Spleen (tissue), 7 donors: ENCODE results near the gene LDLRAD2.

Experiments
- CTCF ChIP-seq, 11 experiments: fragments of 200-600 bp in 7 of 11; fragments of 450-650 bp in 4 of 11; sonication (generic) in 4 of 11; IDR thresholded peaks in 8 of 11; conservative IDR thresholded peaks in 3 of 11; 1 replicate in 7 of 11; 2 replicates in 4 of 11; pipeline versions ENCODE4 v1.4.0 to v1.8.0; 2016 to 2021; ENCODE audit warnings: antibody characterized with exemption in 11 of 11, inconsistent platforms in 4 of 11, mild to moderate bottlenecking in 1 of 11
- POLR2AphosphoS5 ChIP-seq, 3 donors: sonication (generic); formaldehyde crosslinking; IDR thresholded peaks; one replicate each; pipeline ENCODE4 v1.5.1; 2017; ENCODE audit warnings: antibody characterized with exemption in 3 of 3
- donor health status: DM: no; HTN: no; CAD: no; lungs with moderate emphysema.
- donor health status: DM: no; HTN: no; CAD: no.
- donor health status: DM: no; HTN: no; CAD: no.

- TF ChIP-seq POLR2AphosphoS5 (IDR thresholded peaks at IDR 0.05) (no peak), CTCF (IDR thresholded peaks at IDR 0.05 in 8 of 11, conservative IDR thresholded peaks at IDR 0.05 in 3 of 11) (no peak)
Measured at GRCh38 chr1:21827141-21827679, 15.1 kb downstream of the LDLRAD2 start.
